NT2/D1 (cell line): ENCODE results near the gene KRT35.

ENCODE experiments used
- YY1 ChIP-seq: IDR thresholded peaks from 2 replicates; pipeline ENCODE4 v1.6.1; 2011; ENCODE audit not compliant: insufficient read length, insufficient read depth
- ZNF274 ChIP-seq: IDR thresholded peaks from 2 replicates; pipeline ENCODE4 v1.6.1; 2011; ENCODE audit warnings: mild to moderate bottlenecking, low read depth, low read length

GRCh38 chr17:41433586-41433985 is 47.4 kb downstream of the KRT35 start:
- TF ChIP-seq ZNF274: no peak
- no peak for TF ChIP-seq YY1
